ENCODE data around the gene FSHB. TPM values are rescaled to one million over a fixed set of nuclear protein-coding genes. Genes with fewer than 3 reads are reported as not detected.

Gene FSHB
- total and polyA plus RNA-seq, 2 of the 8 experiments (the other 6 are each of a cell fraction or from before 2014, with no cell fraction given): not detected

DNA sequence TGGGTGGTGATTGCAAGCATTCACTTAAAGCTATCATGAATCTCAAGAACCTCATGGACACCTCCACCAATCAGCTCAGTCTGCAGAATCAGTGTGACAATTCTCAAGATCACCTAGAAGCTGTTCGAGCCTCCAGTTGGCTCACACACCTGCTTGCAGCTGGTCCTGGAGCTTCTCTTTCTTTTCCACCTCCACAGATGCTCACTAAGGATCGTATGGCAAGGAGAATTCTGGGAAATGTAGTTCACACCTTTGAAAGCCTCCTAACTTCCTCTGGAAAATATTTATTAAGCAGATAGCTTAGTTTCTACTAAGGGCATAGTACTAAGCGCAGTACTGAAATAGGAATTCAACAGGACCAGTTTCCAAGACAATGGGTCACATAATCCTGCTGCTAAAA, 26.2 kb downstream of the FSHB start:
- DNase-seq (ENCODE audit: low read depth in 1 of 2, low spot score in 2 of 2): no peak

More for the DNA sequence above, 26.2 kb downstream of the FSHB start:
- CTCF ChIA-PET (ENCODE audit: partially characterized antibody): interaction anchor here (0.6 to 2.1 kb wide), 8 partner anchors 10 to 216 kb away, joined by 3 to 14 read pairs (median 4); no protein-coding TSS in a partner anchor
- Histone ChIP-seq H2BK20ac (ENCODE audit: low read length) (no peak overlapping the region), H4K5ac (ENCODE audit: insufficient read length, low read depth, low read length) (no peak overlapping the region), H3K23me2 (ENCODE audit: low read depth, low read length) (no peaks in the 10 kb centered on the region), H2BK15ac (ENCODE audit: low read length) (no peak overlapping the region), H3K4me1 (replicated peaks in 1 of 4; ENCODE audit: control insufficient read depth in 3 of 4, insufficient read depth in 4 of 4, low read length in 3 of 4) (no peaks in the 10 kb centered on the region), H3K56ac (replicated peaks; ENCODE audit: insufficient read length, low read depth, low read length) (no peak overlapping the region), H3K23ac (ENCODE audit: insufficient read length) (no peak overlapping the region), H3K9ac (replicated peaks in 1 of 4; ENCODE audit: extremely low read depth in 1 of 4, low read depth in 3 of 4, low read length in 3 of 4) (no peak overlapping the region), H3K4me2 (ENCODE audit: insufficient read depth in 1 of 2, low read depth in 2 of 2, low read length in 2 of 2) (no peak overlapping the region; a peak in 1 of 4 replicates), H3K9me3 (ENCODE audit: insufficient read depth in 2 of 2, low read depth in 1 of 2, low read length in 1 of 2) (no peaks in the 10 kb centered on the region), H4K8ac (ENCODE audit: extremely low read depth, insufficient read depth, low read length) (no peak overlapping the region), H4K91ac (replicated peaks; ENCODE audit: insufficient read length, low read length) (no peak overlapping the region), H3K14ac (ENCODE audit: insufficient read length) (no peak overlapping the region), H2AFZ (ENCODE audit: low read length) (peak overlapping the region; percentile 97; the same call in 1 of the 2 replicates), H3K4ac (replicated peaks; ENCODE audit: insufficient read length, low read depth, low read length) (no peak overlapping the region), H3K18ac (ENCODE audit: extremely low read depth, low read length) (no peak overlapping the region), H3K27ac (ENCODE audit: low read depth, low read length) (no peak overlapping the region), H3K36me3 (ENCODE audit: control insufficient read depth in 2 of 4, insufficient read depth in 4 of 4, low read length in 3 of 4) (no peaks in the 10 kb centered on the region), H3K79me1 (ENCODE audit: low read depth, low read length) (no peaks in the 10 kb centered on the region), H3K4me3 (ENCODE audit: extremely low read depth in 1 of 4, insufficient read depth in 2 of 4, low read depth in 3 of 4, low read length in 4 of 4) (no peak overlapping the region), H4K20me1 (replicated peaks in 1 of 2; ENCODE audit: control insufficient read depth in 1 of 2, insufficient read depth in 2 of 2, low read length in 2 of 2) (no peaks in the 10 kb centered on the region), H2BK12ac (ENCODE audit: low read depth, low read length) (no peak overlapping the region), H3K27me3 (replicated peaks in 1 of 4; ENCODE audit: control insufficient read depth in 3 of 4, extremely low read depth in 1 of 4, insufficient read depth in 3 of 4, low read length in 3 of 4) (no peaks in the 10 kb centered on the region), H2BK120ac (replicated peaks; ENCODE audit: low read depth, low read length) (no peak overlapping the region), H2AK5ac (ENCODE audit: low read depth, low read length) (no peak overlapping the region), H3K79me2 (ENCODE audit: control insufficient read depth in 1 of 2, insufficient read depth in 2 of 2, low read length in 2 of 2) (no peaks in the 10 kb centered on the region), H2BK5ac (ENCODE audit: low read depth, low read length) (no peak overlapping the region)
- peak; percentile 43 for TF ChIP-seq SIX5 (IDR thresholded peaks at IDR 0.05; ENCODE audit: low read depth, low read length)
- TF ChIP-seq TAF1 (IDR thresholded peaks at IDR 0.05; ENCODE audit: low read depth, low read length): no peak
- POLR2A ChIA-PET (ENCODE audit: partially characterized antibody): interaction anchor here (1.7 kb wide), 1 partner anchor 52 kb away, joined by 3 read pairs; no protein-coding TSS in a partner anchor
- FAIRE-seq: peak; percentile 77
- 73% methylated on average over 3 of the region's 3 CpGs; no CpG with 5 or more reads in 1 of the 2 experiments for WGBS, 2 experiments (ENCODE audit: extremely low coverage in 1 of 2, insufficient coverage in 1 of 2, insufficient read length in 1 of 2, insufficient replicate concordance in 2 of 2, low coverage in 1 of 2, low lambda C conversion rate in 2 of 2, missing lambda C conversion rate in 1 of 2)

Data from H1 (cell line).